ENCODE results near the gene SESN1. TPM values are rescaled to one million over a fixed set of nuclear protein-coding genes. Genes with fewer than 3 reads are reported as not detected.

Gene SESN1
- total RNA-seq, 3 donors from 2014 or later: 23.5 to 42.6 (median 32.8) TPM

GRCh38 chr6:109056661-109057060 lies 38.0 kb downstream of the SESN1 start:
- intact Hi-C loops (cut with DNase I, micrococcal nuclease): no loop called here
- ATAC-seq: no peak
- Histone ChIP-seq H3K4me3 (no peak overlapping the region), H3K36me3 (ENCODE audit: low read depth) (no peaks in the 10 kb centered on the region), H3K9me3 (no peaks in the 10 kb centered on the region), H3K4me1 (ENCODE audit: low read depth) (peaks cover 8% of the 10 kb centered on the region)
- DNase-seq: no peak
- TF ChIP-seq CTCF (IDR thresholded peaks at IDR 0.05): no peak

GRCh38 chr6:109055771-109056235 lies 38.8 kb downstream of the SESN1 start:
- Histone ChIP-seq H3K4me1 (ENCODE audit: low read depth) (peaks cover 8% of the 10 kb centered on the region), H3K4me3 (no peak overlapping the region), H3K9me3 (no peaks in the 10 kb centered on the region), H3K36me3 (ENCODE audit: low read depth) (no peaks in the 10 kb centered on the region)
- ATAC-seq (no peak), DNase-seq (no peak)
- intact Hi-C loops (cut with DNase I, micrococcal nuclease): no loop called here
- TF ChIP-seq CTCF (IDR thresholded peaks at IDR 0.05): no peak

GRCh38 chr6:109053336-109053735 lies 41.3 kb downstream of the SESN1 start:
- TF ChIP-seq CTCF (IDR thresholded peaks at IDR 0.05): no peak
- Histone ChIP-seq H3K4me3 (no peak overlapping the region), H3K9me3 (no peaks in the 10 kb centered on the region), H3K36me3 (ENCODE audit: low read depth) (no peaks in the 10 kb centered on the region), H3K4me1 (ENCODE audit: low read depth) (no peaks in the 10 kb centered on the region)
- ATAC-seq (no peak), DNase-seq (no peak)
- intact Hi-C loops (cut with DNase I, micrococcal nuclease): no loop called here

DNA sequence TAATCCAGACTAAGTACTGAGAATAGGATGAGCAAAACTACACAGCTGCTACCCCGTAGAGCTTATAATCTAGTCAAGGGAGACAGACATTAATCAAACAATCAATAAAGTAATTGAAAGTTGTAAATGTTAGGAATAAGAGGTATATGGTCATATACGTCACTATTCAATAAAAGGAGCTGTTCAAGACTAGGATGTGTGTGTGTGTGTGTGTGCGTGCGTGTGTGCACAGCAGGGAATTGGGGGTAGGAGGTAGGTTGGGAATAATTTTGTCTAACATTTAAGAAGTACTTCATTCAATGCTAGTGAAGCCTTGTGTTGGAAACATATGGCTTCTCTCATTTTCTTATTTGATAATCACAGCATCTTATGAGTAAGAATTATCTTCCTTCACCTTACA lies 41.8 kb downstream of the SESN1 start:
- TF ChIP-seq CTCF (IDR thresholded peaks at IDR 0.05): no peak
- no peak for ATAC-seq
- no peak overlapping the region for H3K4me3 ChIP-seq
- no peaks in the 10 kb centered on the region for H3K36me3 ChIP-seq (ENCODE audit: low read depth)
- H3K9me3 ChIP-seq: no peaks in the 10 kb centered on the region
- no peaks in the 10 kb centered on the region for H3K4me1 ChIP-seq (ENCODE audit: low read depth)
- DNase-seq: no peak
- intact Hi-C loops (cut with DNase I, micrococcal nuclease): no loop called here

DNA sequence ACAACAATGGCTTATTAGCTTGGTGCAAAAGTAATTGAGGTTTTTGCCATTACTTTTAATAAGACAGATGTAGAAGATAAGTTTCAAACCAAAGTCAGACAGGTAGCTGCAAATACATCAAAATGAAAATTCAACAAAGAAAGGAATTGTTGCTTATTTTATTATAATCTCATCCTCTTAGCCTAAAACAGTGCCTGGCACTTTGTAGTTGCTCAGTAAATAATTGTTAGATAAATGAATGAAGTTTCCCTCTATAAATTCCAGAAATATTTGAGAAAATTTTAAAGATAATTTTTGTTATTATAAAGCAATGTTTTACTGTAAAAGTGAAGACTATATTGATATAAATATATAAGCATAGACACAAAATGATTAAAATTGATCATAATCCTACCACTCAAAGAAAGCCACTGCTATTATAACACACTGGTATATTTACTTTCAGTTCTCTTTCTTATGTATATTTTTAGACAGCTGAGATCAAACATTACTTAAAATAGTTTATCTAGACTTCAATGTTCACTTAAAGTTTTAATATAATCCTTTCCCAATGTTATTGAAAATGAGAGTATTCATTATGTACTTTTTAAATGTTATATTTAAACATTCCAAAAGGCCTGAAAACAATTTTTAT lies 42.5 kb downstream of the SESN1 start:
- H3K4me1 ChIP-seq (ENCODE audit: low read depth): no peaks in the 10 kb centered on the region
- TF ChIP-seq CTCF (IDR thresholded peaks at IDR 0.05): no peak
- DNase-seq: no peak

More for the DNA sequence above, 42.5 kb downstream of the SESN1 start:
- Histone ChIP-seq H3K4me3 (no peak overlapping the region), H3K36me3 (ENCODE audit: low read depth) (no peaks in the 10 kb centered on the region), H3K9me3 (no peaks in the 10 kb centered on the region)
- no peak for ATAC-seq
- intact Hi-C loops (cut with DNase I, micrococcal nuclease): no loop called here

All from mucosa of descending colon (tissue), 3 donors.